Stimulated activated CD8-positive, alpha-beta memory T cell treated with anti-CD3 and anti-CD28 coated beads, Interleukin-12 subunit alpha, Interleukin-12 subunit beta, amount 100 ng/mL, for 24 hours (primary cell): ENCODE data around the gene PTPRC.

Experiments used
- DNase-seq: peaks from one replicate; pipeline ENCODE4 v3.0.0-alpha.2; 2020; ENCODE audit errors: extremely low read depth

Gene PTPRC

DNA sequence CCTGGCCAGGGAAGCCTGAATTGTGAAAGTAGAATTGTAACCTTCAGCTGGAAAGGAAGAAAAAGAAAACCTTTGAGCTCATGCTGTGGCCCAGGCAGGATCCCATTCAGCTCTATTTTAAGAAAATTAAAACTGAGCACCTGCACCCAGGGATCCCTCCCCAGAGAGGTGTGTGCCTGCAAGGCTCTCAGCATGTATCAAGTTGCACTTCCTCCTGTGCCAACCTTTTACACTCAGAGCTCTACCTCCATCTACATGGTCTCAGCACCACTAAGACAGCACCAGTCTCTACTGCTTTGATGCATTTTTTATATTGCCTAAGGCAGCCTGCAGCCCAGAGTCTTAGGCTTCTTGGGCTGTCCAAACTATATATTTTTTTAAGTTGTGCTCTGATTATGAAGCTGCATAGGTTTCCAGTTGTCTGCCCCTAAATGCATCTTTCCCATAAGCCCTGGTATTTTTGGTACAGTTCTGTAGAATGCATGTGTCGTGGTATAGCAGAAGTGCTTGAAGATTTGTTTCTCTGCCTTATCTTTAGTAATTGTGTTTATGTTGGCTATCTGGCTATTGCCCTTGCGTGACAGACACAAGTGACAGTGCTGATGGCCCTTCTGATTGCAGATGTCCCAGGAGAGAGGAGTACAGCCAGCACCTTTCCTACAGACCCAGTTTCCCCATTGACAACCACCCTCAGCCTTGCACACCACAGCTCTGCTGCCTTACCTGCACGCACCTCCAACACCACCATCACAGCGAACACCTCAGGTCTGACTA, 63.1 kb downstream of the PTPRC start:
- no peak for DNase-seq

GRCh38 chr1:198708761-198709525, 70.1 kb downstream of the PTPRC start:
- DNase-seq: no peak

- DNase-seq: no peak
Observed at GRCh38 chr1:198711837-198712236, 73.0 kb downstream of the PTPRC start.

- no peak for DNase-seq
Observed at GRCh38 chr1:198713081-198713480, 74.2 kb downstream of the PTPRC start.

DNA sequence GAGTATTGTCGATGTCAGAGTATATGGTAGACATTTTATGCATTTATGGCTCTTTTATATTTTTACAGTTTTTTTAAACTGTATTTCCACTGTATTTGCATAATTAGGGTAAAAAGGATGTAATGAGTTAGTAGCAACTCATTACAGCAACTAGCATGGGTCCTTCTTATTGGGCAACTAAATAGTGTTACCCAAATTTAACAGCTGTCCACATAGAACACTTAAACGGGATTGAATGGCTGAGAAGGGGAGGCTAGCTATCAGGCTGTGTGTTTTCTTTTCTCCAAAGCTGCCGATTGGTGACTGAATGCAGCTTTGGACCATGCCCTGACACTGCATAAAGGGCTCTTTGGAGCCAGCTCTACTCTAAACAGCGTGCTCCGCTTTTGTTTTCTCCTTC, 75.4 kb downstream of the PTPRC start:
- DNase-seq: no peak

GRCh38 chr1:198716051-198716450, 77.2 kb downstream of the PTPRC start:
- DNase-seq: no peak

DNA sequence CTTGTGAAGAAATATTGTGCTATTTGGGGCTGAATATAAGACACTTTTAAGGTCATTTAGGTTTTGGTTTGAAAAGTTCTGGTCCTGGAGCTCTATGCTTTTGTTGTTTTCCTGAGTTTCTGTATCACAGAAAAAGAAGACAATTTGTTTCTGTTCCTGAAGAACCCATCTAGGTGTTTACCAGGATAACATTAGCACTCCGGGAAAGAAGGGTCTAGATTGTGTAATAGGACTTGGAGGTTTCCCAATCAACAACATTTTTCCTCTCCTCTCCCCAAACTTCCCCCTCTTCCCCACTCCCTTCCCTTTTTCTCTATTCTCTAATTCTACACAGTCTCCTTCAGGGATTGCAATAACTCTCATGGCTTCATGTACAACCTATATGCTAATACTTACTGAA, 78.7 kb downstream of the PTPRC start:
- no peak for DNase-seq

DNA sequence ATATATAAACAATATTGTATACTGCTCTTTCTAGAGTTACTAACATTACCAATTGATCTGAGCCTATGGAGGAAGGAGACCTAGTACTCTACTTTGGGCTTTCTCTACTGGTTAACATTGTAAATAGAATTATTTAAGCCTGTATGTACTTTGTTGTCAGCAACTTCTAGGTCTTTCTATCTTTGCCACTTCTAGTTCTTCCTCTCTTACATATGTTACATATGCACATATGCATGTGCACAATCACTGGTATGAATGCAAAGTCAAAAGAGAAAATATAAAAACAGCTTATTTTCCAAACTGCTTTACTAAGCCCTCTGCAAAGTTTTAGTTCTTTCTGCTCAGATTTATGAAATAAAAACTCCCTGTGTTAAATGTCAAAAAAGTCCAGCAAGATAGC, 84.3 kb downstream of the PTPRC start:
- no peak for DNase-seq

DNA sequence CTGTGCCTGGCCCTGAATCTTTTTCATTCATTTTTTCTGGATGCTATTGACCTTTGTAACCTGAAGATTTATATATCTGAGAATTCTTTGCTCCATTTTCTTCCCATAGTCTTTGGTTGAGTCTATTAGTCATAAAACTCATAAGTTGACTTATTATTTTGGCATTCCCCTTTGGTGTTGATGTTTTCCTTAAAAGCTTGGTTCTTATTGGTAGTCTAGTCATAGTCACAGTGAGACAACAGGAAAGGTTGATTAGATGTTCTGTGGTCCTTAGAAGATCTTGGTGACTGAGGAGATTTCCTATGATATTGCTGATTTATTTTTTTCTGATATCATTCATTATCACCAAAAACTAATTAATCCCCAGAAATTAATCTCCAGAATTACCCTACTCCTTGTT, 86.2 kb downstream of the PTPRC start:
- no peak for DNase-seq

- no peak for DNase-seq
Observed at GRCh38 chr1:198726455-198726854, 87.6 kb downstream of the PTPRC start.

- DNase-seq: no peak
Observed at GRCh38 chr1:198729195-198729863, 90.5 kb downstream of the PTPRC start.

DNA sequence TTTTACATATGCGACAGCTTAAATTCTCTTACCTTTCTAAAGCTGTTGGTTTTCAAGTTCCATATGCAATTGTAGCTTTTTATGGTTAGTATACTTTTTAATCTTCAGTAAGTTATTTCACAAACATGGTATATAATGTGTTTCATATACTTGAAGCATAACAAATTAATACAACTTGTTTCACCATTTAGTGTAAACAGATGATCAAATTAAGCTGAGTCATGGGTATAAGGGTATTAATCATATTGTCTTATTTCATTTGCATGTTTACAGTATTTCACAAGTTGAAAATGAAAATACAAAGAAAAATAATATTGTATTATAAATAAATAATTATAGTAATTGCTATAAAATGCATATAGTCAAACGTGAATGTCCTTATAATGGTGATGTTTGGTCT, 92.1 kb downstream of the PTPRC start:
- DNase-seq: no peak

- no peak for DNase-seq
Observed at GRCh38 chr1:198734323-198735008, 95.6 kb downstream of the PTPRC start.

DNA sequence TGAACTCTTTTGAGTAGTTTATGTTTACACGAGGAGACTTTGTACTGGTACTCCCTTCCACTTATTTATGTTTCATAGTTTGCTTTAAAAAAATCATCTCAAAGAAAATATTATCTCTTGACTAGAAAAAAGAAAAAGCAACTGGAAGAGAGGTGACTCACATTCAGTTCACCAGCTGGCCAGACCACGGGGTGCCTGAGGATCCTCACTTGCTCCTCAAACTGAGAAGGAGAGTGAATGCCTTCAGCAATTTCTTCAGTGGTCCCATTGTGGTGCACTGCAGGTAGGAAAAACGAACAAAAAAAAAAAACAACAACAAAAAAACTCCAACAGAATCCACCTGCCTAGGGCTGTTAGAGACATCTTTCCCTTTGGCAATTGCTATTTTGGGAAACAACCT, 102.9 kb downstream of the PTPRC start:
- no peak for DNase-seq

- no peak for DNase-seq
Observed at GRCh38 chr1:198747127-198747526, 108.3 kb downstream of the PTPRC start.

- no peak for DNase-seq
Observed at GRCh38 chr1:198749279-198749678, 110.4 kb downstream of the PTPRC start.

- no peak for DNase-seq
Observed at GRCh38 chr1:198750081-198750480, 111.2 kb downstream of the PTPRC start.

DNA sequence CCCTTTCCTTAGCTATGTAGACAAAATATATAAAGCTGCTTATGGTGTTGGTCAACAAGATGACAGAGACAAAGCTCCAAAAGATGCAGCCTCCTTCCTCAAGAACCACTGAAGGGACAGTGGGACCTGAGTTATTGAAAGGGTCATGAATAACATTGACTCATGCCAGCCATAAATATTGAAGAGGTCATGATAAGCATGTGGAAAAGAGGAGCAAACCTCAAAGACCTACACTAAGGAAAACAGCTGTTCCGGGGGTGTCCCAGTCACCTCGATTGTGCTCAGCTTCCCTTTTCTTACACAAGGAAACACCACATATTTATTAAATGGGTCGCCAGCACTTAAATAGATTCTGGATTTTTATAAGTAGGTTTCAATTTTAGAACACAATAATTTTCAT, 112.9 kb downstream of the PTPRC start:
- DNase-seq: no peak

- no peak for DNase-seq
Observed at GRCh38 chr1:198754670-198755069, 115.8 kb downstream of the PTPRC start.

GRCh38 chr1:198755715-198756114, 116.9 kb downstream of the PTPRC start:
- DNase-seq: no peak

DNA sequence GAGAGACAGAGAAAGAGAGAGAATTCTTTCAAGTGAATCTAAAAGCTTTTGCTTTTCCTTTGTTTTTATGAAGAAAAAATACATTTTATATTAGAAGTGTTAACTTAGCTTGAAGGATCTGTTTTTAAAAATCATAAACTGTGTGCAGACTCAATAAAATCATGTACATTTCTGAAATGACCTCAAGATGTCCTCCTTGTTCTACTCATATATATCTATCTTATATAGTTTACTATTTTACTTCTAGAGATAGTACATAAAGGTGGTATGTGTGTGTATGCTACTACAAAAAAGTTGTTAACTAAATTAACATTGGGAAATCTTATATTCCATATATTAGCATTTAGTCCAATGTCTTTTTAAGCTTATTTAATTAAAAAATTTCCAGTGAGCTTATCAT, 117.6 kb downstream of the PTPRC start:
- DNase-seq: no peak
